PFSK-1 (cell line): Measurements from ENCODE around the gene FRMD4A.

Source experiments
- POLR2AphosphoS5 ChIP-seq: IDR thresholded peaks from 2 replicates; pipeline ENCODE4 v1.6.1; 2012; ENCODE audit warnings: low read depth, mild to moderate bottlenecking, control low read depth, low read length, moderate library complexity
- SIN3A ChIP-seq: IDR thresholded peaks from 2 replicates; pipeline ENCODE4 v1.6.1; 2012; ENCODE audit warnings: mild to moderate bottlenecking, low read length, moderate library complexity, borderline replicate concordance; ENCODE audit not compliant: insufficient read depth
- TAF1 ChIP-seq: IDR thresholded peaks from 2 replicates; pipeline ENCODE4 v1.6.1; 2012; ENCODE audit warnings: low read length, control low read depth, borderline replicate concordance; ENCODE audit not compliant: insufficient read depth

- TF ChIP-seq TAF1 (no peak), POLR2AphosphoS5 (no peak), SIN3A (no peak)
These were observed 313.3 kb downstream of the FRMD4A start for GRCh38 chr10:14017467-14017866.
